HG02938 (cell line): ENCODE measurements around the gene LDLRAD3.

Source experiments
- ATAC-seq: cut with Tn5 transposase; IDR thresholded peaks from one replicate; pipeline ENCODE4 v1.9.1; 2021; ENCODE audit warnings: mild to moderate bottlenecking, moderate library complexity; ENCODE audit not compliant: unreplicated experiment

Gene LDLRAD3

DNA sequence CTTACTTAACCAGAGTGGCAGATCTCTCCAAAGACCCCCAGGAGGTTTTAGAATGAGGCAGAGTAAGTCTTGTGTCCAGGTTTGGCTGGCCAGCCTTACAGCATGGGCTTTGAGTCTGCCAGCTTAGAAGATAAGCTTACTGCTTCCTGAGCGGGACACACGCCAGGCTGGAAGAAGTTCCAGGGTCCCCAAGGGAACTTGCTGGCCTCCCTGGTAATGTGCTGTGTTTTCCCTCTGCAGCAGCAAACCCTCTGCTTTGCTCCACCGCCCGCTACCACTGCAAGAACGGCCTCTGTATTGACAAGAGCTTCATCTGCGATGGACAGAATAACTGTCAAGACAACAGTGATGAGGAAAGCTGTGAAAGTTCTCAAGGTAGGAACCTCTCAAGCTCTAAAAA lies 154.2 kb downstream of the LDLRAD3 start:
- no peak for ATAC-seq

DNA sequence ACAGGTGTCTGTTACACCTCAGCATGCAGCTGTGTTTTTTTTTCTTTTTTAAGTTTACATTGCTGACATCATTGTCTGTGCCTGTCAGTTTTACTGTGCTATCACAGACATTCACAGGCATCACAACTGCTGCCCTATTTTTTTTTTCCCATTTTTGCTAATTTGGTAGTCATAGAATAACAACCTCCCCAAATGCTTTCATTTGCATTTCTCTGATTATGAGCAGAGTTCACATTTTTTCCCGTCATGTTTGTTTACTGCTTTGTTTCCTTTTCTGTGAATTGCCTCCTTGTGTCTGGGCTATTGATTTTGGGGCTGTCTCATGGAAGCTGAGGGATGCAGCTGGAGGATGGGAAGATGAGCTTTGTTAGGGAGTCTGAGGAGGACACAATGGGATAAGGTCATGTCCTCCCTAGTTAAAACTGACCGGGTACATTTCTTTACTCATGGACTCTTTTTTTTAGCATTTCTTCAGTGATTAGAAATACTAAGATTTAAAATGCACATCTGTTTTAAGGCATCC lies 155.1 kb downstream of the LDLRAD3 start:
- ATAC-seq = no peak

GRCh38 chr11:36101466-36101865 lies 157.6 kb downstream of the LDLRAD3 start:
- ATAC-seq = no peak

GRCh38 chr11:36102868-36103267 lies 159.0 kb downstream of the LDLRAD3 start:
- ATAC-seq = no peak

DNA sequence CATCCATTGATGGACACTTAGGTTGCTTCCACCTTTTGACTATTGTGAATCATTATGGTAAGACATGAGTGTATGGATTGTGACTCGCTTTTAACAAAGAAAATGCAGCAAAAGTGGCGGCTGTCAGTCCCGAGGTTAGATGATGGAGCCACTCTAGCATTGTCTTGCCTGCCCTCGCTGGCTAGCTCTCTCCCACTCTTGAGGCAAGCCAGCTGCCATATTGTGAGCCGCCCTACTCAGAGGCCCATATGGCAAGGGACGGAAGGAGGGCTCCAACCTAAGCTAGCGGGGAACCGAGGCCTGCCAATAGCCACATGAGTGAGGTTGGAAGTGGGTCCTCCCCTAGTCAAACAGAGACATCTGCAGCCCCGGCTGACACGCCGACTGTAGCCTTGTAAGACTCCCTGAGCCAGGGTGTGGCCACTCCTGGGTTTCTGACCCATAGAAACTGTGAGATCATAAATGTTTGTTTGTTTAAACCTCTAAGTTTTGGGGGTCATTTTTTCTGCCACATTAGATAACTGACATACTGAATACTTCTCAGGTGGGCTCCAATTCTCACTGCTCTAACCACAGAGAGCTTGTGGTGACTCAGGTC lies 160.2 kb downstream of the LDLRAD3 start:
- no peak for ATAC-seq

- ATAC-seq = no peak
Measured at GRCh38 chr11:36104660-36104992, 160.8 kb downstream of the LDLRAD3 start.

GRCh38 chr11:36105743-36106581 lies 162.1 kb downstream of the LDLRAD3 start:
- ATAC-seq = no peak

- no peak for ATAC-seq
Measured at GRCh38 chr11:36107547-36107946, 163.7 kb downstream of the LDLRAD3 start.

DNA sequence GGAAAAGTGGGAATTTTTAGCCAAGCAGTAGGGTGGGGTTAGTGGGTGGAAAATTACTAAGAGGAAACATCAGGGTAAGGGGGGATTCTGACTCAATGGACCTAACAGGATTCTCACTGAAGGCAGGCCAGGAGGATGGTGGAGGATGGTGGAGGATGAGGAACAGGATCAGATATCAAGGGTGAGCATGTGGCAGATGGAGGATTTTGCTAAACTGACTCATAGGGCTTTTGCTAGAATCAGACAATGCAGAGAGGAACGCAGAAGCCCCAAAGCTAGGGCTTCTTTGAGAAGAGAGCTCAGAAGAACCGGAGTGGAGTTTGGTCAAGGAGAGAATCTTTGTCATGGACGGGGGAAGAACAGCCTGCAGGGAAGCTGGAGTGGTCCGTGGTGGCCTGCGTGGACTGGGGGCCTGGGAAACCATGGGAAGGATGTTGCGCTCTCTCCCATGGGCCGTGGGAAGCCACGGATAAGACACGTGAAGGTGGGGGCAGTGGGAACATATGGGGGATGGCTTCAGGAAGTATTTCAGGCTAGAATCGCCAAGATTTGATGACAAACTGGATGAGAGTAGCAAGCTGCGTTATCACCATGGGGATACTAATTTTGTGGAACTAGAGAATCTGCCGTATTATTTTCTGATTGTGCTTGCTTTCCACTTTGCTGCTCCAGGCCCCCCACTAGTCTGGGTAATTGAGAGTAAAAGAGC lies 165.2 kb downstream of the LDLRAD3 start:
- no peak for ATAC-seq

DNA sequence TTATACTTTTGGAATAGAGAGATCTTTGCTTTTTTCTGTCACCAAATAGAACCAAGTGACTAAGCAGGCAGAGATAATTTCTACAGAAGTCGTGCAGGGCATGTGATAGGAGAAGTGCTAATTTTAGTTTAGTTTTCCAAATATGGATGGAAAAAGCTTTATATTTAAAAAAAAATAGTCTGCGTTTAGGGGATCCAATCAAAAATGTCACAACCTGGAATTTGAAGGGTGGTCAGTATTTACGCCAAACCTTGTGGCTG lies 165.7 kb downstream of the LDLRAD3 start:
- ATAC-seq = no peak

DNA sequence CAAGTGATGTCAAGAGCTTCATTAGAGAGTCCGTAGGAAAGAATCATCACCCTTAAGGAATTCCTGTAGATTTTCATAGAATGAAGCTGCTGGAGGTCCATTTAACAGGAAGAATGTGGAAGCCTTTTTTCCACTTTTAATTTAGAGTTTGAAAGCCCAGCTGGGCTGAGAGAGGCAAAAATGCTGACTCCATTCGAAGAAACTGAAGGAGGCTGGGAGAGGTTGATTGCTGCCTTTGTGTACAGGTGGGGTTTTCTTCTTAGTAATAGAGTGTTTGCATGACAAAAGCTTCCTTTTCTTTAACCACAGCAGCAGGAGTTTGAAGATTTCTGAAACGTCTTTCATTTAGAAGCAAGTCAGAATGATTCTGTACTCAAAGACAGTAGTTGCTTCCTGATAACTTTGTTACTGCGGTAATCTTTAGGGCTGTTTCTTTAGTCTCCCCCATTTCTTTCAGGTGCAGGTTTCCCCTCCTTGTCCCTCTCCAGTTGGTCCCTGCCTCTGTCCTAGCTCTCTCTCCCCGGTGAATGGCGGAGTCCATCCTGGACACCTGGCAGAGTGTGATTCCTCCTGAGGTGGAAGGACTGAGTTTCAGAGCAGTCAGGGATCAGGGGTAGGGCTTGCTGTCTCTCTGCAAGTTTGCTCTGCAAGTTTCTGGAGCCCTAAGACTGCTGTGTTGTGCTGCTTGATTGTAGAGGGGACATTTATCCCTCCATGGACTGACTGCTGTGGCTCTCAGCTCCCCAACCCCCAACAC lies 166.2 kb downstream of the LDLRAD3 start:
- ATAC-seq = no peak

DNA sequence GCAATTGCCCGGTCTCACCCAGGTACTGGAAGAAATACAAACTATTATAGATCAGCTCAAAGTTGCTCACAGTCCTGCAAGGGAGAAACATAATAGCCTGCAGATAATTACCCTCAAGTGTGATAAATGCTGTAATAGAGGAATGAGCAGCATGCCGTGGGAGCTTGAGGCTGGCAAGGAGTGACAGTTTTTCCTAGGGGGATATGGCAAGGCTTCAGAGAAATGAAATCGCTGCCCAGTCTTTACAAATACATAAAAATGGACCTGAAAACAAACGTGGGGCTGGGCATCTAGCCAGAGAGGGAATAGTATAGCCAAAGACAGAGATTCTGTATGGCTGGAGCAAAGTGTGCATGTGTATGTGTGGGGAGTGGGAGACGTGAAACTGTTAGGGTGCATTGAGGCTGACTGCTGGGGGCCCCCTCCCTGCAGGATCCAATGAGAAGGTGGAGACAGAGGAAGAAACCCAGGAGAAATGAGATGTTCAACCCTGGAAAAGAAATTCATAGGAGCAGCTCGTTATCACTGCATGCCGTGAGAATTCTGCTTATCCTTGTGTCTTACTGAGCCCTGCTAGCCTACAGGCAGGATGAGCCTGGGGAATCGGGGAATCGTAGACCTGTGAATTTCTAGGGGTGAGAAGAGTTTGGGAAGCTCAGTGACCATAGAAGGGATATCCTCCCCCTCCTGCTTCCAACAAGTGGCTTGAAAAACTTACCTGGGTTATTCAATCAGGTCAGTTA lies 167.0 kb downstream of the LDLRAD3 start:
- ATAC-seq = no peak

GRCh38 chr11:36114095-36114494 lies 170.2 kb downstream of the LDLRAD3 start:
- ATAC-seq = no peak

- ATAC-seq = no peak
Measured at GRCh38 chr11:36115378-36115801, 171.5 kb downstream of the LDLRAD3 start.

GRCh38 chr11:36116161-36116560 lies 172.3 kb downstream of the LDLRAD3 start:
- ATAC-seq = no peak

DNA sequence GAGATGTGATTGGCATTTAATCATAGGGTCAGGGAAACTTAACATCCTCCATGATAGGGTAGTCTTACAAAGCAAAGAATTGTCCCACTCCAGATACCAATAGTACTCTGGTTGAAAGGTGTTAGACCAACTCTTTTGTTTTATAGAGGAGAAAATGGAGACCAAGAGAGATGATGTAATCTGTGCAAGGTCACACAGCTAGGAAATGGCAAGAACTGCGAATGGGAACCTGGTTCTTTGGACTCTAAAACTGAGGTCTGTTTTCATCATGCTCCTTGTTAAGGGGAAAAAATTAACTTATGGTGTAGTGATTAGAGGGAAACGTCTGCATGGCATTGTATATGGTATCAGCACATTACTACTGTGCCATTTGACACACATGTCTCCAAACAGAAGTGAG lies 174.2 kb downstream of the LDLRAD3 start:
- ATAC-seq = no peak

DNA sequence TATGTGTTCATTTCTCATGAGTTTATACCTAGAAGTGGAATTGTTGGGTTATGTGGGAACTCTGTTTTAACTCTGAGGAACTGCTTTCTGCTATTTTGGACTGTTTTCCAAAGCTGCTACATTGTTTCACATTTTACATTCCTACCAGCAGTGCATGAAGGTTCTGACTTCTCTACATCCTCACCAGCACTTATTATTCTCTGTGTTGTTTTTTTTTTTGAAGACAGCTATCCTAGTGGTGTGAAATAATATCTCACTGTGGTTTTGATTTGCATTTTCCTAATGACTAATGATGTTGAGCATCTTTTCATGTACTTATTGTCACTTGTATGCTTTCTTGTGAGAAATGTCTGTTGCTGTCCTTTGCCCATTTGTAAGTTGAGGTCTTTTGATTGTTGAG lies 175.4 kb downstream of the LDLRAD3 start:
- ATAC-seq = no peak

DNA sequence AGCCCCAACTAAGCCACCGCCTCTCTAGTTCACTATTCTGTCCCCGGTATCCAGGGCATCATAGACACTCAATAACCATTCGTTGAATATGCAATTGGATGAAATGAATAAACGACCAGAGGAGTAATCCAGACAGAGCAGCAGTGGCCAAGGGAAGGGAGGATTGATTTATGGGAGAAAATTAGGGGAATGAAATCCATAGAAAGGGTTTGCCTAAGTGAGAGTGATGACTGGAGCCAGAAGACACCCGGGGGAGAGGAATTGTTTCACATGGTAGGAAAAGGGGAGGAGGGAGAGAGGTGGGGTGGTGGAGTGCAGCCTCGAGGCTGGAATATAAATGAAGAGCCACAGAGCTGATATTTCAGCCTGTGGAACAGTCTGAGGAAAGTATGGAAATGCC lies 177.2 kb downstream of the LDLRAD3 start:
- no peak for ATAC-seq

DNA sequence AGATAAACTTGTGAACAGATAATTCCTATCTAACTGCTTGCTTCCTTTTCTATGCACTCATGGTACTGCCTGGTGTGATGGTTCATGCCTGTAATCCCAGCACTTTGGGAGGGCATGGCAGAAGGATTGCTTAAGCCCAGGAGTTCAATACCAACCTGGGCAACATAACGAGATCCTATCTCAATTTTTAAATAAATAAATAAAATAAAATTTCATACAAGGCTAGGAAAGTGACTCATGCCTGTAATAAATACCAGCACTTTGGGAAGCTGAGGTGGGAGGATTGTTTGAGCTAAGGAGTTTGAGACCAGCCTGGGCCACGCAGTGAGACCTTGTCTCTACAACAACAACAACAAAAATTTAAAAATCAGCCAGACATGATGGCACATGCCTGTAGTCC lies 178.8 kb downstream of the LDLRAD3 start:
- no peak for ATAC-seq

DNA sequence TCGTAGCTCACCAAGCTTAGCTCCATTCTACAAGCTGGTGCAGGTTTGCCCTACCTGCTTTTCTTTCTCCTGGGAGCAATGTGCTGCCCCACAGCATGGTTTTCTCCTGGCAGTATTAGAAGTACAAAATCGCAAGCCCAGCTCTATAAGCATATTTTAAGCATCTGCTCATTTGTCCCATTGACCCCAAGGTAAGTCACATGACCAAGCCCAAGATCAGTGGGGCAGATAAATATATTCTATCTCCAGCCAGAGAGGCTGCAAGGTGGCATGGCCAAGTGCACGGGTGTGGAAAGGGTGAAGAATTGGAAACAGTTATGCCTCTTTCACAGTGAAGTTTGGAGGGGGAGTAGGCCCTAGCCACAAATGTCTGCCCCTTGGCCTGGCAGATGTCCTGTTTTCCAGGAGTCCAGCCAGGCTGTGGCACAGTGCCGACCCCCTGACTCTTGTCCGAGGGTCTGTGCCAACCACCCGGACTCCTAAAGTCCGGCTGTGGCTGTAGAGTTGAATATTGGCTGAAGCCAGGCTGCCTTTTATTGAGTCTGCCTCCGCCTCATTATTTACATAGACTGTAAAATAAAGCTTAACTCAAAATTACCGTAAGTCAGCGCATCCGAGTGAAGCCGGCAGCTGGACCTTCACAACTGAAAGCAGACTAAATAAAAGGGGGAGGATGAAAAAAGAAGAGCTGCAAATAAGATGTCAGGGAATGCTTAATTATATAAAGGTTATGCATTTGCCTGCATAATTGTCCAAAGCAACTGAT lies 179.7 kb downstream of the LDLRAD3 start:
- no peak for ATAC-seq
